Right lobe of liver (tissue), 6 donors: Measurements from ENCODE around the gene KICS2. TPM values are rescaled to one million over a fixed set of nuclear protein-coding genes. Genes with fewer than 3 reads are reported as not detected.

Experiments
- ATAC-seq, 4 donors: fragments of 200-7000 bp; cut with Tn5 transposase; one replicate each; pipeline ENCODE4 v1.9.1; 2020; ENCODE audit warnings: mild to moderate bottlenecking in 4 of 4, moderate library complexity in 4 of 4
- DNase-seq, 3 donors: peaks; one replicate each; pipeline ENCODE4 v3.0.0-alpha.2; 2020
- H3K27ac ChIP-seq, 3 donors: fragments of 200-600 bp; one replicate each; pipeline ENCODE4 v1.8.0; 2022
- H3K27me3 ChIP-seq, 2 donors: fragments of 200-600 bp; one replicate each; pipeline ENCODE4 v1.8.0; 2022
- H3K36me3 ChIP-seq, 4 donors: fragments of 200-600 bp; sonication (generic) in 1 of 4; one replicate each; pipeline versions ENCODE4 v1.5.1 to v1.8.0; 2017 to 2022; ENCODE audit warnings: control low read depth in 1 of 4
- H3K4me1 ChIP-seq, 4 donors: fragments of 200-600 bp; sonication (generic) in 1 of 4; one replicate each; pipeline versions ENCODE4 v1.5.1 to v1.8.0; 2017 to 2022; ENCODE audit warnings: control low read depth in 1 of 4
- H3K4me3 ChIP-seq, 3 donors: fragments of 200-600 bp; one replicate each; pipeline ENCODE4 v1.8.0; 2022
- H3K9me3 ChIP-seq, 4 donors: fragments of 200-600 bp; sonication (generic) in 1 of 4; one replicate each; pipeline versions ENCODE4 v1.5.1 to v1.8.0; 2017 to 2022; ENCODE audit warnings: control low read depth in 1 of 4
- POLR2A ChIP-seq: fragments of 450-650 bp; IDR thresholded peaks from one replicate; pipeline ENCODE4 v1.6.1; 2017; ENCODE audit warnings: antibody characterized with exemption, mild to moderate bottlenecking
- WGBS: methylation state at CpG from one replicate; pipeline ENCODE4 v1.1.6; 2018; ENCODE audit warnings: low coverage, low lambda C conversion rate; ENCODE audit not compliant: insufficient coverage; ENCODE audit errors: missing lambda C conversion rate; 5-methylcytosine and 5-hydroxymethylcytosine counted together
- intact Hi-C, 2 donors: fragments of 100-400 bp; cut with DNase I; formaldehyde crosslinking; loops; one replicate each; pipeline versions ENCODE4 v1.11.2 to v1.14.1; 2022
- total RNA-seq, 6 experiments: library from RNA; depleted of rRNA in 2 of 6; stranded (reverse); fragments of >200 nt in 2 of 6; fragmentation: NEBNext Ultra II Directional in 3 of 6; extraction: Animal tissue kit (Norgen Biotek cat#: 25700) in 3 of 6; gene quantifications; one replicate each; pipeline versions ENCODE4 v1.1.0 to v1.2.4, GENCODE V29; 2016 to 2023
- TF ChIP-seq, protein P1 (sequence below), 4 donors: fragments of 200-600 bp in 3 of 4; fragments of 450-650 bp in 1 of 4; IDR thresholded peaks; one replicate each; pipeline versions ENCODE4 v1.5.1 to v1.8.0; 2016 to 2022; ENCODE audit warnings: antibody characterized with exemption in 4 of 4, mild to moderate bottlenecking in 2 of 4
- donor health status: DM: no; HTN: yes; CAD: no.
- donor health status: DM: no; HTN: no; CAD: no.
- donor health status: DM: no; HTN: no; CAD: no.
- donor health status: DM: no; HTN: yes; CAD: no.
- donor health status: DM: no; HTN: yes; CAD: no.

Gene KICS2
- total RNA-seq, 6 experiments from 2014 or later: 4.4 to 11.0 (median 7.6) TPM

DNA sequence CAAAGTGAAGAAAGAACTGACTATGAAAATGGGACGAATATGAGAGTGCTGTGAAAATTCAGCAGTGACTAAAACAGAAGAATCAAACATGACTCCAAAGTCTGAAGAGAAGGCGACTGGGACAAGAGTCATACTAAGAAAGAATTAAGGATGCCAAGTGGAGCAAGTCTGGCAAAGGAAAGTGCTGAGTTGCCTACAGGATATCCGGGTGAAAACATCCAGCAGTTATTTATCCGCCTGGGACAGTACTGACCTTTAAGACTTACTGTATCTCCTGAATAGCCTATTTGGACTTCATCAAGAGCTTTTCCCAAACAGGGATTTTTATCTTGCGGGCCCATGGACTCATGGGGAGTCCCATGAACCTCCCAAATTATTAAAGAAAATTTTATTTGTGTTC lies 41.1 kb downstream of the KICS2 start:
- H3K4me3 ChIP-seq: no peak overlapping the region
- H3K4me1 ChIP-seq: peaks cover 0 to 4% (median 0%) of the 10 kb centered on the region in 4 donors
- H3K36me3 ChIP-seq: no peaks in the 10 kb centered on the region
- ATAC-seq (peak; percentile 26 to 59 (median 48)), DNase-seq (no peak)
- 45% methylated on average over 4 of the region's 5 CpGs for WGBS
- intact Hi-C loops: loop anchor here in 1 of 2 donors (10.0 kb wide), 1 partner anchor 346 kb away; no protein-coding TSS in a partner anchor
- H3K9me3 ChIP-seq: no peaks in the 10 kb centered on the region
- no peak for TF ChIP-seq POLR2A
- TF ChIP-seq, protein P1, sequence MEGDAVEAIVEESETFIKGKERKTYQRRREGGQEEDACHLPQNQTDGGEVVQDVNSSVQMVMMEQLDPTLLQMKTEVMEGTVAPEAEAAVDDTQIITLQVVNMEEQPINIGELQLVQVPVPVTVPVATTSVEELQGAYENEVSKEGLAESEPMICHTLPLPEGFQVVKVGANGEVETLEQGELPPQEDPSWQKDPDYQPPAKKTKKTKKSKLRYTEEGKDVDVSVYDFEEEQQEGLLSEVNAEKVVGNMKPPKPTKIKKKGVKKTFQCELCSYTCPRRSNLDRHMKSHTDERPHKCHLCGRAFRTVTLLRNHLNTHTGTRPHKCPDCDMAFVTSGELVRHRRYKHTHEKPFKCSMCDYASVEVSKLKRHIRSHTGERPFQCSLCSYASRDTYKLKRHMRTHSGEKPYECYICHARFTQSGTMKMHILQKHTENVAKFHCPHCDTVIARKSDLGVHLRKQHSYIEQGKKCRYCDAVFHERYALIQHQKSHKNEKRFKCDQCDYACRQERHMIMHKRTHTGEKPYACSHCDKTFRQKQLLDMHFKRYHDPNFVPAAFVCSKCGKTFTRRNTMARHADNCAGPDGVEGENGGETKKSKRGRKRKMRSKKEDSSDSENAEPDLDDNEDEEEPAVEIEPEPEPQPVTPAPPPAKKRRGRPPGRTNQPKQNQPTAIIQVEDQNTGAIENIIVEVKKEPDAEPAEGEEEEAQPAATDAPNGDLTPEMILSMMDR (IDR thresholded peaks at IDR 0.05): no peak
- no peak overlapping the region for H3K27ac ChIP-seq
- no peaks in the 10 kb centered on the region for H3K27me3 ChIP-seq

DNA sequence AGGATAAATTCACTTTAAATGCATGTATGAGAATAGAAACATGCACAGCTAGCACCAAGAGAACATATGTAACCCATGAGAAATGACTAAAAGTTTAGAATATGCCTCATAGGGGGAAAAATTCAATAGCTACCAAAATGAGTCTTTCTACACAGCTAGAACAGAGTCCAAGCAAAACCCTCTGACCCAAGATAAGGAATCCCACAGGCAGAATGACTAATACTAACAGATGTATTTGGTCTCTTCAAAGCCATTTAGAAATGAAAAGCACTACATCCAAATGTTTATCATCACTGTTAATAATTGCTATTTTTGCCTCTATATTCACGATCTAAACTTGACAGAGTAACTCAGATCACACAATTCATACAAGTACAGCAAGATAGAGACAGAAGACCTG lies 44.0 kb downstream of the KICS2 start:
- ATAC-seq: no peak
- no peak for TF ChIP-seq POLR2A
- TF ChIP-seq, protein P1 (IDR thresholded peaks at IDR 0.05): no peak
- intact Hi-C loops: loop anchor here in 1 of 2 donors (5.0 kb wide), 1 partner anchor 186 kb away; no protein-coding TSS in a partner anchor
- H3K27ac ChIP-seq: no peak overlapping the region
- peaks cover 0 to 4% (median 0%) of the 10 kb centered on the region in 4 donors for H3K4me1 ChIP-seq
- no peaks in the 10 kb centered on the region for H3K9me3 ChIP-seq
- no peak for DNase-seq
- WGBS: 54% methylated on average over 1 of the region's 1 CpG
- no peaks in the 10 kb centered on the region for H3K27me3 ChIP-seq
- H3K4me3 ChIP-seq: no peak overlapping the region
- no peaks in the 10 kb centered on the region for H3K36me3 ChIP-seq

DNA sequence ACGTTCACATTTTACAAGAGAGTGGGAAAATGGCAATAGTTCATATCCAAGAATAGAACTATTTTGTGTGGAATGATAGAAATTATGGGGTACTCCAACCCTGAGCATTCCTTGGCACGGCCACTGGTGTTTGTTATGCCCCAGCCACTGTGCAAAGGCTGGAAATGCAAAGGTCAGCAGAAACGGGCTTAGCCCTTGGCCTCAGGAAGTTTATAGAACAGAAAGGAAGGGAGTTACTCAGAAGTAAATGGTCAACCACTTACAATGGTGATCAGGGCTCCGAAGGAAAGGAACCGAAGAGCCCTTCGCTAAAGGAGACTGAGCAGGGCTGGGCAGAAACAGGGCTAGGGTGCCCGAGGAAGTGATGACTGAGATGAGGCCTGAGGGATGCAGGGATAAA lies 45.1 kb downstream of the KICS2 start:
- peak in 3 of 4 donors; percentile 22 to 30 (median 22) for ATAC-seq
- DNase-seq: no peak
- Histone ChIP-seq H3K36me3 (no peaks in the 10 kb centered on the region), H3K4me3 (no peak overlapping the region), H3K27ac (no peak overlapping the region), H3K9me3 (no peaks in the 10 kb centered on the region), H3K4me1 (peaks cover 0 to 3% (median 0%) of the 10 kb centered on the region in 4 donors), H3K27me3 (no peaks in the 10 kb centered on the region)
- intact Hi-C loops: loop anchor here in 1 of 2 donors (5.0 kb wide), 1 partner anchor 185 kb away; no protein-coding TSS in a partner anchor
- TF ChIP-seq POLR2A: no peak
- TF ChIP-seq, protein P1 (IDR thresholded peaks at IDR 0.05): no peak
- WGBS: 65% methylated on average over 7 of the region's 7 CpGs

DNA sequence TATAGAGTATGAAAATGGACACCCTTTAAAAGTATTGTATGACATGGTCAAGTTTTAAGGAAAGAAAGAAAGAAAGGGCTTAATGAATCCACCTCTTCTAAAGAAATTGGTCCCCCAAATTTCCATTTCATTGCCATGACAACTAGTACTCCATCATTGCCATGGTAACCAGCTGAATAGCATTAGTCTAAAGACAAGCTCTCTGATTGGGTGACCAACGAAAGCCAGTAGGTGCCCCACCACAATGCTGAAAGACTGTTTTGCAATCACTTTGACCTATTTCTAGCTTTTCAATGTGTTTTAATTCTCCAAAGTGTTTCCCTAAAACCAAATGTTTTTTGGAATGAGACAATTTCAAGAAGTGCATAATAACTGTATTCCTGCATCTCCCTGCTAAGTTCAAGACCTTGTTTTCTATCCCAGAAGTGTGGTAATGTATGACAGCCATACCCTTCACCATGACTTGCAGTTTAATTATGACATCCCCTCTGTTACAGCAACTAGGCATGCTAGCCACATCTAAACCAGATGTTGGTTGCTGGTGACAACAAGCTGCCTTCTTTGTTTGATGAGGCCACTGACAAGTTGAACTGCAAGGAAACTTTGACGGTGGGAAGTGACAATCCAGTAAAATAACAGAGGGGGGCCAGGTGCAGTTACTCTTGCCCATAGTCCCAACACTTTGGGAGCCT lies 46.7 kb downstream of the KICS2 start:
- intact Hi-C loops: loop anchor here in 1 of 2 donors (5.0 kb wide), 1 partner anchor 183 kb away; no protein-coding TSS in a partner anchor
- no peaks in the 10 kb centered on the region for H3K27me3 ChIP-seq
- H3K36me3 ChIP-seq: no peaks in the 10 kb centered on the region
- H3K4me1 ChIP-seq: no peaks in the 10 kb centered on the region
- DNase-seq (no peak), ATAC-seq (no peak)
- TF ChIP-seq, protein P1 (IDR thresholded peaks at IDR 0.05): no peak
- no peak for TF ChIP-seq POLR2A
- no peak overlapping the region for H3K4me3 ChIP-seq
- H3K27ac ChIP-seq: no peak overlapping the region
- WGBS: 39% methylated on average over 2 of the region's 2 CpGs
- no peaks in the 10 kb centered on the region for H3K9me3 ChIP-seq
